Measurements from ENCODE around the gene NFKBIZ.
A peak's percentile ranks its signal among the peaks of the same experiment; 100 is the strongest.

Gene NFKBIZ

DNA sequence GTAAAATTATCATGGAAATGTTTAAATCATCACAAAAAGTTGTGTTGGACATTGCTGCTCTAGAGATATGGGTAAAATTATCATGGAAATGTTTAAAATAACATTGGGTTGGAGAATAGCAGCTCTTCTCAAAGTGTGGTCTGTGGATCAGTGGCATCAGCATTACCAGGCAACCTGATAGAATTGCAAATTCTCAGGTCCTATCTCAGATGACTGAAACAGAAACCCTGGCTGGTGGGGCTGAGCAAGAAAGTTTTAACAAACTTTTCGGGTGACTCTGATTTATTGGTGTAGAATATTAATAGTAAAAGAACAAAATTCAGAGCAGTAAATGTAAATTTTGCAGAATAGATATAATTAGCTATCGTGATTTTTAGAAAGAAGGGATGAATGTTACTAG, 41.4 kb upstream of the NFKBIZ start:
- DNase-seq (ENCODE audit: low read depth in 2 of 2): no peak
- no peak overlapping the region for H3K4me3 ChIP-seq (replicated peaks in 1 of 2; ENCODE audit: low read depth in 2 of 2, low read length in 2 of 2)
- TF ChIP-seq, protein P1, sequence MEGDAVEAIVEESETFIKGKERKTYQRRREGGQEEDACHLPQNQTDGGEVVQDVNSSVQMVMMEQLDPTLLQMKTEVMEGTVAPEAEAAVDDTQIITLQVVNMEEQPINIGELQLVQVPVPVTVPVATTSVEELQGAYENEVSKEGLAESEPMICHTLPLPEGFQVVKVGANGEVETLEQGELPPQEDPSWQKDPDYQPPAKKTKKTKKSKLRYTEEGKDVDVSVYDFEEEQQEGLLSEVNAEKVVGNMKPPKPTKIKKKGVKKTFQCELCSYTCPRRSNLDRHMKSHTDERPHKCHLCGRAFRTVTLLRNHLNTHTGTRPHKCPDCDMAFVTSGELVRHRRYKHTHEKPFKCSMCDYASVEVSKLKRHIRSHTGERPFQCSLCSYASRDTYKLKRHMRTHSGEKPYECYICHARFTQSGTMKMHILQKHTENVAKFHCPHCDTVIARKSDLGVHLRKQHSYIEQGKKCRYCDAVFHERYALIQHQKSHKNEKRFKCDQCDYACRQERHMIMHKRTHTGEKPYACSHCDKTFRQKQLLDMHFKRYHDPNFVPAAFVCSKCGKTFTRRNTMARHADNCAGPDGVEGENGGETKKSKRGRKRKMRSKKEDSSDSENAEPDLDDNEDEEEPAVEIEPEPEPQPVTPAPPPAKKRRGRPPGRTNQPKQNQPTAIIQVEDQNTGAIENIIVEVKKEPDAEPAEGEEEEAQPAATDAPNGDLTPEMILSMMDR (IDR thresholded peaks at IDR 0.05; ENCODE audit: low read depth, low read length): no peak

DNA sequence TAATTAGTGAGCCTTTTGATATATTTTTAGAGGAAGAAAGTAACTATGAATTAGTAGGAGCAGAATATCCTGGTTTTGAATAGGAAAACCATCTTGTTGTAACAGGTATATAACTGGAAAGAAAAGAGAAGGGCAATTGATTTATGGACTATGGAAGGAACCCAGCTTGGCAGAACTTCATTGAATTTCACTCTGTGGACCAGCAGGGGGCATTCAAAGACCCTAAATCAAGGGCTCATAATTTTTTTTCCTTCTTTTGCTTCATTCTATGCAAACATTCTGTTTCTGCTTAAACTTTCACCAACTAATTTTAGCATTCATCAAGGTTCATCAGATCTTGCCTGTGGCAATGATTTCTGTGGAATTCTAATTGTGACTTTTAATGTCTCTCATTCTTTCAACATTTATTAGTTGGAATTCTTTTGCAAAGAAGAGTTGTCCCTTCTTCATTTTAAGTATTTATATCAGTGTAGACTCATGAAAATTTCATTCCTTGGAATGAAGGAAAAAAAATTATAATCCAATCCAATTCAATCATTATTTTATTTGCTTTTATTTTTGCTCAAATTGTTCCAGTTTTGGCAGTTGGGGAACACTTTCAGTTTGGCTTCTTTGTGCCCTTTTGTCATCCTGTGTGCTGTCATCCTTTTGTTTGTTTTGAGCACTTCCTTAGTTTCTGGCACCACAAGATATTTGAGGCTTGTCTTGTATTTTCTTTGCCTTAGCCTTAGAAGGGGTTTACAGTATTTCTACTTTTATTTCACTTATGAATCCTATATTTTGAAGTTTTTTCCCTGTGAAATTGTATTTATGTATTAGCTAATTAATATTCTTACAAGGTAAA, 39.9 kb upstream of the NFKBIZ start:
- TF ChIP-seq, protein P1 (IDR thresholded peaks at IDR 0.05; ENCODE audit: low read depth, low read length): peak; percentile 60

DNA sequence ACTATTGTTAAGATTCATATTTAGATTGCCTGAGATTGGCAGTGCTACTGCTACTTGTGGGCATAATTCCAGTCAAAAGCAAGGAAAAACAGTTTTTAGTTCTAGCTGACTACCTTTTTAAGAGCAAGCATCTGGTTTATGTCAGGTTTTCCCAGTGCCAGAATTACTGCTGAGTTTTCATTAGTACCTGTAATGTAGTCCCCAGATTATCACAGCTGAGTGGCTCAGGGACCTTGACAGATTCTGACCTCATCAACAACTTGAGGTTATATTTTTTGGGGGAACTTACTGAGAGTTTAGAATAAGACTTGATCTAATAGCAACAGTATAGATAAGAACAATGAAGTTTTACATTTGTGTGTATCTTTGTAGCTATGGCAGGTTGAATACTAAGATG, 39.3 kb upstream of the NFKBIZ start:
- DNase-seq (ENCODE audit: low read depth in 2 of 2): no peak
- TF ChIP-seq, protein P1 (IDR thresholded peaks at IDR 0.05; ENCODE audit: low read depth, low read length): no peak
- no peak overlapping the region for H3K4me3 ChIP-seq (replicated peaks in 1 of 2; ENCODE audit: low read depth in 2 of 2, low read length in 2 of 2)

More for the DNA sequence above, 39.9 kb upstream of the NFKBIZ start:
- H3K4me3 ChIP-seq (replicated peaks in 1 of 2; ENCODE audit: low read depth in 2 of 2, low read length in 2 of 2): no peak overlapping the region
- DNase-seq (ENCODE audit: low read depth in 2 of 2): peak; percentile 68 to 73

DNA sequence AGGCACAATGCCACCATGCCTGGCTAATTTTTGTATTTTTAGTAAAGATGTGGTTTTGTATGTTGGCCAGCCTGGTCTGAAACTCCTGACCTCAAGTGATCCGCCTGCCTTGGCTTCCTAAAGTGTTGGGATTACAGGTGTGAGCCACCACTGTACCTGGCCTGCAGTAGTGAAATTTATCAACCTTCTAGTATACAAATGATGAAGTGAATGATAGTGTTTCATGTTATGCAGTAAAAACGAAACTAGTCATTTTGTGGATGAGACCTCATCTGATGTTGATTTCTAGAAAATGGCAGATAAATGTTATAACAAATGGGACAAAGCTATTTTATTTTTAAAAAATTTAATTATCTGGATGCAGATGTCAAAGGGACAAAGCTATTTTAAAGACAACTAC, 37.4 kb upstream of the NFKBIZ start:
- no peak overlapping the region for H3K4me3 ChIP-seq (replicated peaks in 1 of 2; ENCODE audit: low read depth in 2 of 2, low read length in 2 of 2)
- DNase-seq (ENCODE audit: low read depth in 2 of 2): no peak
- TF ChIP-seq, protein P1 (IDR thresholded peaks at IDR 0.05; ENCODE audit: low read depth, low read length): no peak

DNA sequence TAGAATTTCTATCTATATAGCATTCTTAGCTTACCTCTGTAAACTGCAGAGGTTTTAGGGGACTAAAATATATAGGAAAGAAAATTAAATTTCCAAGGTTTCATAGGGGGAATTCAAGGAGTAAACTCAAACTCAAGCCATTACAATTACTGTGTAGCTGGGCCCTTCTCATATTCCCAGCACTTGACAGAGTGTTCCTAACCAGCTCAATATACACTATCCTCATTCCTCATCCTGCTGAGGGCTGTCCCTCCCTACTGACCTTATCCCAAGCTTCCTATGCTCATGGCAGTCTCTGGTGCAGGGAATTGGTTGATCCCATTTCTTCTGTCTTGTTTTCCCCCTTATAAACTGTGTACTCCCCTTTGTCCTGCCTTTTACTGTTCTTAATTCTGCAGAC, 36.4 kb upstream of the NFKBIZ start:
- no peak for DNase-seq (ENCODE audit: low read depth in 2 of 2)
- TF ChIP-seq, protein P1 (IDR thresholded peaks at IDR 0.05; ENCODE audit: low read depth, low read length): no peak

DNA sequence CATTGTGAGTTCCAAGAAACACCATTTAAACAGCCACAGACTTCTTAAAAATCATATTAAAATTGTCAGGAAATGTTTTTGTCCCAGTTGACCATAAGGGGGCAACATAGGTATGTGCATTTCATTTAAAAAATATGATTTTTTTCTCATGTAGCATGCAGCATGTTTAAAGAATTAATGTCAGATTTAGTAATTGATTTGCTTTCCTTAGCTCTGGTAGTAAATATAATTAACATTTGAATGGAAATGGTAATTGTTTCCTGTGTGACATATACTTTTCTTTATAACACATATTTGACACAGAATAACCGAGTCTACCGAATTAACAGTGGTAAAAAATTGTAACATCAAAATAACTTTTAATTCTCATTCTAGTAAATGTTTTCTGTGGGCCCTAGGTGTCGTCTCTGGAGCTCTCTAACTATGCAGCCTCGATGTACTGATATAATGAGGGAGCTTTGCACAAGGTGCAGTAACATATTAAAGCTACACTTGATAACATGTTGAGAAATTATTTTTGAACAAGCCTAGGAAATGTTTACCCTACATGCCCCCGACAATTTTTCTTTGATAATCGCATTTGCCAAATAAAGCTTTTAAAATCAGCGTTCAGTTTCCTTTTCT, 35.4 kb upstream of the NFKBIZ start:
- H3K4me3 ChIP-seq (replicated peaks in 1 of 2; ENCODE audit: low read depth in 2 of 2, low read length in 2 of 2): no peak overlapping the region
- TF ChIP-seq, protein P1 (IDR thresholded peaks at IDR 0.05; ENCODE audit: low read depth, low read length): peak; percentile 38
- peak; percentile 64 for DNase-seq (ENCODE audit: low read depth in 2 of 2)

More for the DNA sequence above, 36.4 kb upstream of the NFKBIZ start:
- no peak overlapping the region for H3K4me3 ChIP-seq (replicated peaks in 1 of 2; ENCODE audit: low read depth in 2 of 2, low read length in 2 of 2)

Data from cardiac fibroblast (primary cell).